Measurements from ENCODE around the gene GREM1.

- no peak for TF ChIP-seq POLR2A (IDR thresholded peaks at IDR 0.05)
- no peak for TF ChIP-seq CTCF (IDR thresholded peaks at IDR 0.05)
- no peak for TF ChIP-seq POLR2AphosphoS5 (IDR thresholded peaks at IDR 0.05)
- no peak for TF ChIP-seq EP300 (IDR thresholded peaks at IDR 0.05)
Measured at GRCh38 chr15:32707436-32707835, 10.4 kb upstream of the GREM1 start.
